GM12878 (cell line): ENCODE measurements around the gene ITIH5. TPM values are rescaled to one million over a fixed set of nuclear protein-coding genes. Genes with fewer than 3 reads are reported as not detected.

ENCODE experiments used
- BCL11A ChIP-seq: IDR thresholded peaks from 2 replicates; pipeline ENCODE4 v1.6.1; 2011; ENCODE audit warnings: low read depth, low read length
- EP300 ChIP-seq, 2 experiments: fragments of 150-350 bp in 1 of 2; IDR thresholded peaks; 2 replicates each; pipeline ENCODE4 v1.6.1; 2011 to 2012; ENCODE audit warnings: low read depth in 2 of 2, low read length in 2 of 2, borderline replicate concordance in 1 of 2, improper control_type of control experiment in 1 of 2, inconsistent platforms in 1 of 2; ENCODE audit not compliant: control insufficient read depth in 1 of 2
- IKZF1 ChIP-seq: fragments of 450-650 bp; conservative IDR thresholded peaks from 2 replicates; pipeline ENCODE4 v1.6.1; 2017; ENCODE audit warnings: antibody characterized with exemption, mild to moderate bottlenecking
- IKZF2 ChIP-seq, 2 experiments: fragments of 450-650 bp; IDR thresholded peaks; 2 replicates each; pipeline ENCODE4 v1.6.1; 2017; ENCODE audit warnings: mild to moderate bottlenecking in 2 of 2, moderate library complexity in 2 of 2
- MTA2 ChIP-seq: fragments of 450-650 bp; IDR thresholded peaks from 2 replicates; pipeline ENCODE4 v1.6.1; 2016; ENCODE audit warnings: low read depth, mild to moderate bottlenecking, moderate library complexity
- NBN ChIP-seq: fragments of 450-650 bp; IDR thresholded peaks from 2 replicates; pipeline ENCODE4 v1.6.1; 2016
- RELA ChIP-seq: fragments of 450-650 bp; IDR thresholded peaks from 2 replicates; pipeline ENCODE4 v1.8.0; 2014; ENCODE audit warnings: borderline replicate concordance; ENCODE audit not compliant: partially characterized antibody
- SKIL ChIP-seq: fragments of 450-650 bp; IDR thresholded peaks from 2 replicates; pipeline ENCODE4 v1.6.1; 2017; ENCODE audit warnings: mild to moderate bottlenecking, low read depth, inconsistent platforms; ENCODE audit not compliant: poor library complexity, severe bottlenecking
- polyA plus RNA-seq, 11 experiments: library from polyadenylated mRNA; depleted of rRNA in 4 of 11; unstranded in 6 of 11; stranded (reverse) in 5 of 11; fragments of >200 nt; fragmentation: Nextera tagmentation in 4 of 11; fragmentation: Illumina TruSeq in 1 of 11; extraction: Ambion mirVana in 4 of 11; extraction: Trizol in 1 of 11; gene quantifications; 1 replicate in 1 of 11; 2 replicates in 10 of 11; pipeline versions ENCODE4 v1.2.1 to v1.2.3, GENCODE V29; 2011 to 2016; ENCODE audit warnings: inconsistent platforms in 2 of 11, missing spikeins in 2 of 11, low read depth in 1 of 11
- total RNA-seq, 4 experiments: library from RNA; depleted of rRNA in 3 of 4; stranded (reverse); fragments of >200 nt in 3 of 4; fragmentation: Illumina TruSeq in 1 of 4; extraction: Trizol in 1 of 4; gene quantifications; 2 replicates each; pipeline versions ENCODE4 v1.2.1 to v1.2.3, GENCODE V29; 2013 to 2021
- TF ChIP-seq, protein P1 (sequence below): fragments of 450-650 bp; IDR thresholded peaks from 2 replicates; pipeline ENCODE4 v1.6.1; 2017; ENCODE audit warnings: low read depth, mild to moderate bottlenecking, moderate library complexity
- TF ChIP-seq, protein P2 (sequence below): fragments of 450-650 bp; IDR thresholded peaks from 2 replicates; pipeline ENCODE4 v1.6.1; 2016; ENCODE audit warnings: mild to moderate bottlenecking

The ITIH5 gene
- total and polyA plus RNA-seq, 10 of the 15 experiments (the other 5 are each of a cell fraction or from before 2014, with no cell fraction given) = 0.14 to 0.43 (median 0.21) TPM; not detected in 7

DNA sequence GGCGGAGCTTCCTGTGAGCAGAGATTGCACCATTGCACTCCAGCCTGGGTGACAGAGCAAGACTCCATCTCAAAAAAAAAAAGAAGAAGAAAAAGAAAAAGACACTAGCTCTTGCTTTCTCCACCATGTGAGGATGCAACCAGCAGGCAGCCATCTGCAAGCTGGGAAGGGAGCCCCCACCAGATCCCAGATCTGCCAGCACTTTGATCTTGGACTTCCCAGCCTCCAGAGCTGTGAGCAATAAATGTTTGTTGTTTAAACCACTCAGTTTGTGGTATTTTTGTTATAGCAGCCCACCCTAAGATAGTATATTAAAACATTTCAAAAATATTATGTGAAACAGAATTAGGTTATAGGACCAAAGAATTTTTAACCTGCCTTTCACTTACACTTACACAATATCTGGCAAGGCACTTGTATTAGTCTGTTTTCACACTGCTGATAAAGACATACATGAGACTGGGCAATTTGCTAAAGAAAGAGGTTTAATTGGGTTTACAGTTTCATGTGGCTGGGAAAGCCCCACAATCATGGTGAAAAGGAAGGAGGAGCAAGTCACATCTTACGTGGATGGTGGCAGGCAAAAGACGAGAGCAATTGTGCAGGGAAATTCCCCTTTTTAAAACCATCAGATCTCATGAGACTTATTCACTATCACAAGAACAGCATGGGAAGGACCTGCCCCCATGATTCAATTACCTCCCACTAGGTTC lies 24.3 kb upstream of the ITIH5 start (continued):
- TF ChIP-seq EP300 (IDR thresholded peaks at IDR 0.05; ENCODE audit: borderline replicate concordance in 1 of 2, control insufficient read depth in 1 of 2, low read depth in 2 of 2, low read length in 2 of 2) = peak in 1 of 2 experiments; percentile 45; a peak in 1 of 4 replicates
- peak; percentile 95 for TF ChIP-seq RELA
- TF ChIP-seq IKZF1 = peak; percentile 36; the same call in 1 of the 2 replicates
- TF ChIP-seq SKIL = peak; percentile 48
- TF ChIP-seq, protein P1, sequence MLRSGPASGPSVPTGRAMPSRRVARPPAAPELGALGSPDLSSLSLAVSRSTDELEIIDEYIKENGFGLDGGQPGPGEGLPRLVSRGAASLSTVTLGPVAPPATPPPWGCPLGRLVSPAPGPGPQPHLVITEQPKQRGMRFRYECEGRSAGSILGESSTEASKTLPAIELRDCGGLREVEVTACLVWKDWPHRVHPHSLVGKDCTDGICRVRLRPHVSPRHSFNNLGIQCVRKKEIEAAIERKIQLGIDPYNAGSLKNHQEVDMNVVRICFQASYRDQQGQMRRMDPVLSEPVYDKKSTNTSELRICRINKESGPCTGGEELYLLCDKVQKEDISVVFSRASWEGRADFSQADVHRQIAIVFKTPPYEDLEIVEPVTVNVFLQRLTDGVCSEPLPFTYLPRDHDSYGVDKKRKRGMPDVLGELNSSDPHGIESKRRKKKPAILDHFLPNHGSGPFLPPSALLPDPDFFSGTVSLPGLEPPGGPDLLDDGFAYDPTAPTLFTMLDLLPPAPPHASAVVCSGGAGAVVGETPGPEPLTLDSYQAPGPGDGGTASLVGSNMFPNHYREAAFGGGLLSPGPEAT = peak; percentile 94
- TF ChIP-seq, protein P2, sequence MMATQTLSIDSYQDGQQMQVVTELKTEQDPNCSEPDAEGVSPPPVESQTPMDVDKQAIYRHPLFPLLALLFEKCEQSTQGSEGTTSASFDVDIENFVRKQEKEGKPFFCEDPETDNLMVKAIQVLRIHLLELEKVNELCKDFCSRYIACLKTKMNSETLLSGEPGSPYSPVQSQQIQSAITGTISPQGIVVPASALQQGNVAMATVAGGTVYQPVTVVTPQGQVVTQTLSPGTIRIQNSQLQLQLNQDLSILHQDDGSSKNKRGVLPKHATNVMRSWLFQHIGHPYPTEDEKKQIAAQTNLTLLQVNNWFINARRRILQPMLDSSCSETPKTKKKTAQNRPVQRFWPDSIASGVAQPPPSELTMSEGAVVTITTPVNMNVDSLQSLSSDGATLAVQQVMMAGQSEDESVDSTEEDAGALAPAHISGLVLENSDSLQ = 0 out of 2 replicates have a peak, but pooled peaks have one; percentile 15
- TF ChIP-seq NBN = 0 out of 2 replicates have a peak, but pooled peaks have one; percentile 76
- TF ChIP-seq MTA2 = peak; percentile 97
- TF ChIP-seq BCL11A = peak; percentile 69; the same call in 1 of the 2 replicates
- peak; percentile 44 to 68; a peak in 3 of 4 replicates for TF ChIP-seq IKZF2 (IDR thresholded peaks at IDR 0.05)
